HepG2 (cell line): Measurements from ENCODE around the gene CTRL. TPM values are rescaled to one million over a fixed set of nuclear protein-coding genes. Genes with fewer than 3 reads are reported as not detected.

Experiments
- CBX5 ChIP-seq: sonication (generic); formaldehyde crosslinking; IDR thresholded peaks from 2 replicates; pipeline ENCODE4 v1.4.0; 2020; ENCODE audit warnings: missing genetic modification reagents, borderline replicate concordance
- HCFC1 ChIP-seq: fragments of 150-350 bp; IDR thresholded peaks from 2 replicates; pipeline ENCODE4 v1.6.1; 2014; ENCODE audit warnings: low read depth, low read length
- SIX1 ChIP-seq: sonication (generic); formaldehyde crosslinking; IDR thresholded peaks from 2 replicates; pipeline ENCODE4 v1.4.0; 2020; ENCODE audit warnings: missing genetic modification reagents, borderline replicate concordance
- TGIF2 ChIP-seq: IDR thresholded peaks from 2 replicates; pipeline ENCODE4 v1.6.1; 2016; ENCODE audit warnings: control low read depth, missing compliant biosample characterization
- U2AF2 ChIP-seq: fragments of 200-400 bp; formaldehyde crosslinking; IDR thresholded peaks from 2 replicates; pipeline ENCODE4 v1.6.1; 2017; ENCODE audit warnings: low read depth, mild to moderate bottlenecking, low read length
- ZNF296 ChIP-seq: sonication (generic); formaldehyde crosslinking; conservative IDR thresholded peaks from 2 replicates; pipeline ENCODE4 v1.5.0; 2020; ENCODE audit warnings: mild to moderate bottlenecking, missing genetic modification reagents
- ZNF335 ChIP-seq: sonication (generic); formaldehyde crosslinking; IDR thresholded peaks from 2 replicates; pipeline ENCODE4 v1.4.0; 2020; ENCODE audit warnings: missing genetic modification reagents
- ZNF883 ChIP-seq: sonication (generic); formaldehyde crosslinking; IDR thresholded peaks from 2 replicates; pipeline ENCODE4 v1.5.1; 2020; ENCODE audit warnings: mild to moderate bottlenecking, missing genetic modification reagents; ENCODE audit errors: not compliant biosample characterization
- ZSCAN22 ChIP-seq: sonication (generic); formaldehyde crosslinking; IDR thresholded peaks from 2 replicates; pipeline ENCODE4 v1.4.0; 2020; ENCODE audit warnings: mild to moderate bottlenecking, missing genetic modification reagents
- polyA plus RNA-seq, 8 experiments: library from polyadenylated mRNA; depleted of rRNA in 3 of 8; stranded (reverse) in 7 of 8; unstranded in 1 of 8; fragments of >200 nt; fragmentation: Illumina TruSeq in 4 of 8; extraction: Trizol in 4 of 8; gene quantifications; 2 replicates each; pipeline versions ENCODE4 v1.2.1 to v1.2.3, GENCODE V29; 2011 to 2016; ENCODE audit warnings: low read depth in 4 of 8, missing spikeins in 1 of 8, mixed read lengths in 1 of 8; ENCODE audit not compliant: insufficient read depth in 1 of 8
- total RNA-seq, 5 experiments: library from RNA; depleted of rRNA; stranded (reverse); fragments of >200 nt; fragmentation: Illumina TruSeq; extraction: Trizol; gene quantifications; 2 replicates each; pipeline ENCODE4 v1.2.3, GENCODE V29; 2016; ENCODE audit warnings: low read depth in 1 of 5
- TF ChIP-seq, protein P1 (sequence below): sonication (generic); formaldehyde crosslinking; IDR thresholded peaks from 2 replicates; pipeline ENCODE4 v1.4.0; 2020; ENCODE audit warnings: missing genetic modification reagents
- TF ChIP-seq, protein P2 (sequence below): sonication (generic); formaldehyde crosslinking; IDR thresholded peaks from 2 replicates; pipeline ENCODE4 v1.9.0; 2021; ENCODE audit warnings: missing genetic modification reagents, borderline replicate concordance
- TF ChIP-seq, protein P3 (sequence below): sonication (generic); formaldehyde crosslinking; IDR thresholded peaks from 2 replicates; pipeline ENCODE4 v1.5.0; 2020; ENCODE audit warnings: missing genetic modification reagents
- TF ChIP-seq, protein P4 (sequence below): sonication (generic); formaldehyde crosslinking; IDR thresholded peaks from 2 replicates; pipeline ENCODE4 v1.5.0; 2020; ENCODE audit warnings: mild to moderate bottlenecking, missing genetic modification reagents, borderline replicate concordance

CTRL gene
- total and polyA plus RNA-seq, 2 of the 13 experiments (the other 11 are each of a cell fraction or from before 2014, with no cell fraction given), result 1.9 to 2.7 TPM

DNA sequence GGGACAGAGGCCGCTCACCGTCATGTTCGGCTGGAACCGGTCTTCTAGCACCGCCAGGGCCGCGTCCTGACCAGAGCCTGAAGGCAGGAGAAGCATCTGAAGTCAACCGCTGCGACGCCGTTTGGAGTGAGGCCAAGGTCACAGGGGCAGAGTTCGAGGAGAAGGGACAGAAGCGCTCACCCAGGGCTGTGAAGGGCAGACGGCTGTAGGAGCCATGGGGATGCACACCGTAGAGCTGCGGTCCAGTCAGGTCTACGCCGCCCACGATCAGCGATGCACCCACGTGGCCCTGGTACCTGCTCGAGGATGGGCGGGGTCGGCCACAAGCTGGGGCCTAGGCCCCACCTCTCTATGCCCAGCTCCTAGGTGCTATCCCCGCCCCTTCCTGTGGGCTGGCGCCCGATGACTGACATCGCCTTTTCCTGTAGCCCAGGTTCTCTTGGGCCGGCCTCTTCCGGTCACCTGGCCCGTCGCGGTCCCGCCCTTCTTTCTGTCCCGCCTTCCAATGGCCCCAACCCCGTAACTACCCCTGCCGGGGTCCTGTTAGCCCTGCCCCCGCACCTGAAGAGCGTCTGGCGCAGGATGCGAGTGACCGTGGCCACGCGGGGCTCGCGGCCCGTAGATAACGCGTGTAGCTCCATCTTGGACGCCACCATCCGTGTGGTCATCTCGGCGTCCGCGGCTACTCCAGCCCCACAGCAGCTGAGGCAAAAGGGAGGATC is 3.9 kb upstream of the CTRL start (continued):
- TF ChIP-seq, protein P1, sequence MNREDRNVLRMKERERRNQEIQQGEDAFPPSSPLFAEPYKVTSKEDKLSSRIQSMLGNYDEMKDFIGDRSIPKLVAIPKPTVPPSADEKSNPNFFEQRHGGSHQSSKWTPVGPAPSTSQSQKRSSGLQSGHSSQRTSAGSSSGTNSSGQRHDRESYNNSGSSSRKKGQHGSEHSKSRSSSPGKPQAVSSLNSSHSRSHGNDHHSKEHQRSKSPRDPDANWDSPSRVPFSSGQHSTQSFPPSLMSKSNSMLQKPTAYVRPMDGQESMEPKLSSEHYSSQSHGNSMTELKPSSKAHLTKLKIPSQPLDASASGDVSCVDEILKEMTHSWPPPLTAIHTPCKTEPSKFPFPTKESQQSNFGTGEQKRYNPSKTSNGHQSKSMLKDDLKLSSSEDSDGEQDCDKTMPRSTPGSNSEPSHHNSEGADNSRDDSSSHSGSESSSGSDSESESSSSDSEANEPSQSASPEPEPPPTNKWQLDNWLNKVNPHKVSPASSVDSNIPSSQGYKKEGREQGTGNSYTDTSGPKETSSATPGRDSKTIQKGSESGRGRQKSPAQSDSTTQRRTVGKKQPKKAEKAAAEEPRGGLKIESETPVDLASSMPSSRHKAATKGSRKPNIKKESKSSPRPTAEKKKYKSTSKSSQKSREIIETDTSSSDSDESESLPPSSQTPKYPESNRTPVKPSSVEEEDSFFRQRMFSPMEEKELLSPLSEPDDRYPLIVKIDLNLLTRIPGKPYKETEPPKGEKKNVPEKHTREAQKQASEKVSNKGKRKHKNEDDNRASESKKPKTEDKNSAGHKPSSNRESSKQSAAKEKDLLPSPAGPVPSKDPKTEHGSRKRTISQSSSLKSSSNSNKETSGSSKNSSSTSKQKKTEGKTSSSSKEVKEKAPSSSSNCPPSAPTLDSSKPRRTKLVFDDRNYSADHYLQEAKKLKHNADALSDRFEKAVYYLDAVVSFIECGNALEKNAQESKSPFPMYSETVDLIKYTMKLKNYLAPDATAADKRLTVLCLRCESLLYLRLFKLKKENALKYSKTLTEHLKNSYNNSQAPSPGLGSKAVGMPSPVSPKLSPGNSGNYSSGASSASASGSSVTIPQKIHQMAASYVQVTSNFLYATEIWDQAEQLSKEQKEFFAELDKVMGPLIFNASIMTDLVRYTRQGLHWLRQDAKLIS (CRISPR knock-in tag), result peak; percentile 76; the same call in 1 of the 2 replicates
- no peak; the same call in 1 of the 2 replicates for TF ChIP-seq ZNF296 (CRISPR knock-in tag)
- peak; percentile 88; the same call in 1 of the 2 replicates for TF ChIP-seq ZNF335 (CRISPR knock-in tag)
- TF ChIP-seq, protein P2, sequence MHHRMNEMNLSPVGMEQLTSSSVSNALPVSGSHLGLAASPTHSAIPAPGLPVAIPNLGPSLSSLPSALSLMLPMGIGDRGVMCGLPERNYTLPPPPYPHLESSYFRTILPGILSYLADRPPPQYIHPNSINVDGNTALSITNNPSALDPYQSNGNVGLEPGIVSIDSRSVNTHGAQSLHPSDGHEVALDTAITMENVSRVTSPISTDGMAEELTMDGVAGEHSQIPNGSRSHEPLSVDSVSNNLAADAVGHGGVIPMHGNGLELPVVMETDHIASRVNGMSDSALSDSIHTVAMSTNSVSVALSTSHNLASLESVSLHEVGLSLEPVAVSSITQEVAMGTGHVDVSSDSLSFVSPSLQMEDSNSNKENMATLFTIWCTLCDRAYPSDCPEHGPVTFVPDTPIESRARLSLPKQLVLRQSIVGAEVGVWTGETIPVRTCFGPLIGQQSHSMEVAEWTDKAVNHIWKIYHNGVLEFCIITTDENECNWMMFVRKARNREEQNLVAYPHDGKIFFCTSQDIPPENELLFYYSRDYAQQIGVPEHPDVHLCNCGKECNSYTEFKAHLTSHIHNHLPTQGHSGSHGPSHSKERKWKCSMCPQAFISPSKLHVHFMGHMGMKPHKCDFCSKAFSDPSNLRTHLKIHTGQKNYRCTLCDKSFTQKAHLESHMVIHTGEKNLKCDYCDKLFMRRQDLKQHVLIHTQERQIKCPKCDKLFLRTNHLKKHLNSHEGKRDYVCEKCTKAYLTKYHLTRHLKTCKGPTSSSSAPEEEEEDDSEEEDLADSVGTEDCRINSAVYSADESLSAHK (CRISPR knock-in tag), result no peak
- TF ChIP-seq, protein P3, sequence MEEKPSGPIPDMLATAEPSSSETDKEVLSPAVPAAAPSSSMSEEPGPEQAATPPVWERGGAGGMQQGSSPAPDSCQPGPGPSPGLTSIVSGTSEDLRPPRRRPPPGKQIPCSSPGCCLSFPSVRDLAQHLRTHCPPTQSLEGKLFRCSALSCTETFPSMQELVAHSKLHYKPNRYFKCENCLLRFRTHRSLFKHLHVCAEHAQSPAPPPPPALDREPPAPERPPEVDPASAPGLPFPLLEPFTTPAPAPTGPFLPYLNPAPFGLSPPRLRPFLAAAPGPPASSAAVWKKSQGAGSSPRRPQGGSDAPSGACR (CRISPR knock-in tag), result no peak
- no peak; the same call in 1 of the 2 replicates for TF ChIP-seq ZSCAN22 (CRISPR knock-in tag)
- TF ChIP-seq HCFC1, result peak; percentile 48; the same call in 1 of the 2 replicates
- no peak for TF ChIP-seq SIX1
- TF ChIP-seq ZNF883 (CRISPR knock-in tag), result peak; percentile 63
- TF ChIP-seq U2AF2, result no peak
- peak; percentile 84 for TF ChIP-seq TGIF2 (CRISPR knock-in tag)
- TF ChIP-seq, protein P4, sequence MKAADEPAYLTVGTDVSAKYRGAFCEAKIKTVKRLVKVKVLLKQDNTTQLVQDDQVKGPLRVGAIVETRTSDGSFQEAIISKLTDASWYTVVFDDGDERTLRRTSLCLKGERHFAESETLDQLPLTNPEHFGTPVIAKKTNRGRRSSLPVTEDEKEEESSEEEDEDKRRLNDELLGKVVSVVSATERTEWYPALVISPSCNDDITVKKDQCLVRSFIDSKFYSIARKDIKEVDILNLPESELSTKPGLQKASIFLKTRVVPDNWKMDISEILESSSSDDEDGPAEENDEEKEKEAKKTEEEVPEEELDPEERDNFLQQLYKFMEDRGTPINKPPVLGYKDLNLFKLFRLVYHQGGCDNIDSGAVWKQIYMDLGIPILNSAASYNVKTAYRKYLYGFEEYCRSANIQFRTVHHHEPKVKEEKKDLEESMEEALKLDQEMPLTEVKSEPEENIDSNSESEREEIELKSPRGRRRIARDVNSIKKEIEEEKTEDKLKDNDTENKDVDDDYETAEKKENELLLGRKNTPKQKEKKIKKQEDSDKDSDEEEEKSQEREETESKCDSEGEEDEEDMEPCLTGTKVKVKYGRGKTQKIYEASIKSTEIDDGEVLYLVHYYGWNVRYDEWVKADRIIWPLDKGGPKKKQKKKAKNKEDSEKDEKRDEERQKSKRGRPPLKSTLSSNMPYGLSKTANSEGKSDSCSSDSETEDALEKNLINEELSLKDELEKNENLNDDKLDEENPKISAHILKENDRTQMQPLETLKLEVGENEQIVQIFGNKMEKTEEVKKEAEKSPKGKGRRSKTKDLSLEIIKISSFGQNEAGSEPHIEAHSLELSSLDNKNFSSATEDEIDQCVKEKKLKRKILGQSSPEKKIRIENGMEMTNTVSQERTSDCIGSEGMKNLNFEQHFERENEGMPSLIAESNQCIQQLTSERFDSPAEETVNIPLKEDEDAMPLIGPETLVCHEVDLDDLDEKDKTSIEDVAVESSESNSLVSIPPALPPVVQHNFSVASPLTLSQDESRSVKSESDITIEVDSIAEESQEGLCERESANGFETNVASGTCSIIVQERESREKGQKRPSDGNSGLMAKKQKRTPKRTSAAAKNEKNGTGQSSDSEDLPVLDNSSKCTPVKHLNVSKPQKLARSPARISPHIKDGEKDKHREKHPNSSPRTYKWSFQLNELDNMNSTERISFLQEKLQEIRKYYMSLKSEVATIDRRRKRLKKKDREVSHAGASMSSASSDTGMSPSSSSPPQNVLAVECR (CRISPR knock-in tag), result peak; percentile 94; the same call in 1 of the 2 replicates
- TF ChIP-seq CBX5 (CRISPR knock-in tag), result no peak; the same call in 1 of the 2 replicates
